B cell (primary cell): ENCODE data around the gene LECT2.

ENCODE experiments used
- EZH2 ChIP-seq: IDR thresholded peaks from 2 replicates; pipeline ENCODE4 v1.6.1; 2012; ENCODE audit warnings: borderline replicate concordance, low read depth, mild to moderate bottlenecking, moderate library complexity, low read length; ENCODE audit not compliant: insufficient read depth, poor library complexity, severe bottlenecking
- TF ChIP-seq, protein P1 (sequence below): fragments of 200-600 bp; IDR thresholded peaks from one replicate; pipeline ENCODE4 v1.8.0; 2022; ENCODE audit warnings: antibody characterized with exemption, mild to moderate bottlenecking

DNA sequence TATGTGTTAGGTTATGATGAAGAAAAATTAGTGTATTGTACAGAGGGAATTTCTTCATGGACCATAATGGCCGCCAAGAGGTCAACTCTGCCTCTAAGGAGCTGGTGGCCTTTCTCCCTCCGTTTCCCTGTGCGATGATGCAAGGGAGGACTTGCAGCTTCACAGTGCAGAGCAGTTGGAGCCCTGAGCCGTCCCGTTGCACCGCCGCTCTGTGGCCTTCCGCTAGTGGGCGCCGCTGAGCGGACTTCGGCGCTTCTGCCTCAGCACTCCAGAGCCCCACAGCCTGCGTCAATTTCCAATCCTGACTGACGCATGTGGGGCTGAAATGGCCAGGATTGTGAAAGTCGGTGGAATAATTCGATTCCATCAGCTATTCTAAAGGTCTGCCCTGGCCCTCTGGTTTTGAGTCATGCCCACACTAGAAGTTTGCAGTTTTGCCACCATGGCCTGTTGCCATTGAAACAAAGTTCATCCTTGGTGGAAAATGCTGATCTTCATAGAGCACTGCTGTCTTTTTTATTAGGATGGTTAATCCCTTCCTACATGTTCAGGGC lies 22.7 kb upstream of the LECT2 start:
- TF ChIP-seq EZH2, result no peak
- TF ChIP-seq, protein P1, sequence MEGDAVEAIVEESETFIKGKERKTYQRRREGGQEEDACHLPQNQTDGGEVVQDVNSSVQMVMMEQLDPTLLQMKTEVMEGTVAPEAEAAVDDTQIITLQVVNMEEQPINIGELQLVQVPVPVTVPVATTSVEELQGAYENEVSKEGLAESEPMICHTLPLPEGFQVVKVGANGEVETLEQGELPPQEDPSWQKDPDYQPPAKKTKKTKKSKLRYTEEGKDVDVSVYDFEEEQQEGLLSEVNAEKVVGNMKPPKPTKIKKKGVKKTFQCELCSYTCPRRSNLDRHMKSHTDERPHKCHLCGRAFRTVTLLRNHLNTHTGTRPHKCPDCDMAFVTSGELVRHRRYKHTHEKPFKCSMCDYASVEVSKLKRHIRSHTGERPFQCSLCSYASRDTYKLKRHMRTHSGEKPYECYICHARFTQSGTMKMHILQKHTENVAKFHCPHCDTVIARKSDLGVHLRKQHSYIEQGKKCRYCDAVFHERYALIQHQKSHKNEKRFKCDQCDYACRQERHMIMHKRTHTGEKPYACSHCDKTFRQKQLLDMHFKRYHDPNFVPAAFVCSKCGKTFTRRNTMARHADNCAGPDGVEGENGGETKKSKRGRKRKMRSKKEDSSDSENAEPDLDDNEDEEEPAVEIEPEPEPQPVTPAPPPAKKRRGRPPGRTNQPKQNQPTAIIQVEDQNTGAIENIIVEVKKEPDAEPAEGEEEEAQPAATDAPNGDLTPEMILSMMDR, result peak; percentile 27
